Fibroblast of the aortic adventitia (primary cell): Measurements from ENCODE around the gene S100A13. TPM values are rescaled to one million over a fixed set of nuclear protein-coding genes. Genes with fewer than 3 reads are reported as not detected.
"Not testable (repeated sequence)": the region's sequence is repeated elsewhere in the genome, so short reads cannot be mapped to it uniquely, and the experiment has no call there.

Experiments
- DNase-seq: peaks from one replicate; pipeline ENCODE4 v3.0.0-alpha.2; 2010; ENCODE audit warnings: low read depth
- H3K4me3 ChIP-seq: 2 replicates; pipeline ENCODE4 v1.5.1; 2011; ENCODE audit warnings: low read depth, mild to moderate bottlenecking, control low read depth, low read length, moderate library complexity
- CTCF ChIP-seq: IDR thresholded peaks from 2 replicates; pipeline ENCODE4 v1.5.1; 2011; ENCODE audit warnings: mild to moderate bottlenecking, low read length, control low read depth, inconsistent platforms; ENCODE audit not compliant: insufficient read depth
- total RNA-seq: library from RNA; depleted of rRNA; stranded (reverse); fragments of >200 nt; gene quantifications from 2 replicates; pipeline ENCODE4 v1.2.3, GENCODE V29; 2012; ENCODE audit warnings: low replicate concordance

Gene S100A13
- total RNA-seq, 1 donor, result 220 TPM

- H3K4me3 ChIP-seq, result no peak overlapping the region
- no peak for DNase-seq
- no peak for TF ChIP-seq CTCF
These were observed 20.0 kb upstream of the S100A13 start for GRCh38 chr1:153647346-153647714.

GRCh38 chr1:153646672-153647345 lies 19.5 kb upstream of the S100A13 start:
- H3K4me3 ChIP-seq, result no peak overlapping the region
- TF ChIP-seq CTCF, result no peak
- DNase-seq, result no peak

- no peak for TF ChIP-seq CTCF
- no peak for DNase-seq
- no peak overlapping the region for H3K4me3 ChIP-seq
These were observed 16.5 kb upstream of the S100A13 start for GRCh38 chr1:153643816-153644215.

- H3K4me3 ChIP-seq, result no peak overlapping the region
- TF ChIP-seq CTCF, result no peak
- no peak for DNase-seq
These were observed 15.8 kb upstream of the S100A13 start for GRCh38 chr1:153643100-153643499.

- H3K4me3 ChIP-seq, result no peak overlapping the region
- TF ChIP-seq CTCF, result no peak
- DNase-seq, result no peak
These were observed 14.9 kb upstream of the S100A13 start for GRCh38 chr1:153642161-153642560.

- DNase-seq, result no peak
- TF ChIP-seq CTCF, result no peak
- H3K4me3 ChIP-seq, result no peak overlapping the region
These were observed 13.6 kb upstream of the S100A13 start for GRCh38 chr1:153640861-153641260.

- not testable (repeated sequence) for DNase-seq, H3K4me3 ChIP-seq
These were observed 12.9 kb upstream of the S100A13 start for GRCh38 chr1:153640213-153640612.
